H1 (cell line): ENCODE measurements around the gene SHISA7. TPM values are rescaled to one million over a fixed set of nuclear protein-coding genes. Genes with fewer than 3 reads are reported as not detected.

Experiments used
- CTCF ChIA-PET: fragments of 300-600 bp; sonication (Branson Sonifier 250); formaldehyde crosslinking; loops from one replicate; lab custom pipeline; 2021; ENCODE audit not compliant: partially characterized antibody; lab: Charles Lee
- POLR2A ChIA-PET: fragments of 300-600 bp; sonication (Branson Sonifier 250); formaldehyde crosslinking; loops from one replicate; lab custom pipeline; 2021; ENCODE audit warnings: inconsistent platforms; ENCODE audit not compliant: partially characterized antibody; lab: Charles Lee
- DNase-seq, 2 experiments: peaks; one replicate each; pipeline versions ENCODE4 v3.0.0 to v3.0.0-alpha.2; 2010 to 2022; ENCODE audit warnings: low spot score in 2 of 2, low read depth in 1 of 2, mixed read lengths in 1 of 2
- FAIRE-seq: peaks from 2 replicates; lab custom pipeline; 2011; peaks lifted over from hg19 to GRCh38; lab: Jason Lieb, UNC
- H2AFZ ChIP-seq: 2 replicates; pipeline ENCODE4 v1.8.1; 2012; ENCODE audit warnings: low read length, inconsistent platforms
- H2AK5ac ChIP-seq: 2 replicates; pipeline ENCODE4 v1.6.1; 2013; ENCODE audit warnings: low read depth, low read length
- H2BK120ac ChIP-seq: replicated peaks from 2 replicates; pipeline ENCODE3; 2013; ENCODE audit warnings: low read depth, low read length, inconsistent platforms
- H2BK12ac ChIP-seq: 2 replicates; pipeline ENCODE4 v1.6.1; 2013; ENCODE audit warnings: low read depth, low read length
- H2BK15ac ChIP-seq: 2 replicates; pipeline ENCODE4 v1.6.1; 2013; ENCODE audit warnings: low read length
- H2BK20ac ChIP-seq: 2 replicates; pipeline ENCODE4 v1.6.1; 2013; ENCODE audit warnings: low read length
- H2BK5ac ChIP-seq: 2 replicates; pipeline ENCODE4 v1.6.1; 2013; ENCODE audit warnings: low read depth, low read length
- H3K14ac ChIP-seq: 2 replicates; pipeline ENCODE4 v1.6.1; 2013; ENCODE audit warnings: inconsistent platforms; ENCODE audit not compliant: insufficient read length
- H3K18ac ChIP-seq: 2 replicates; pipeline ENCODE4 v1.6.1; 2013; ENCODE audit warnings: low read length; ENCODE audit errors: extremely low read depth
- H3K23ac ChIP-seq: 2 replicates; pipeline ENCODE4 v1.6.1; 2013; ENCODE audit warnings: inconsistent platforms; ENCODE audit not compliant: insufficient read length
- H3K23me2 ChIP-seq: 2 replicates; pipeline ENCODE4 v1.6.1; 2013; ENCODE audit warnings: low read depth, low read length
- H3K27ac ChIP-seq: 2 replicates; pipeline ENCODE4 v1.6.1; 2011; ENCODE audit warnings: low read depth, low read length, inconsistent platforms
- H3K27me3 ChIP-seq, 4 experiments: replicated peaks in 1 of 4; 1 replicate in 1 of 4; 2 replicates in 3 of 4; pipeline versions ENCODE4 v1.6.1 to v1.8.1; 2011 to 2013; ENCODE audit warnings: low read length in 3 of 4, mild to moderate bottlenecking in 3 of 4, inconsistent platforms in 2 of 4, mixed read lengths in 2 of 4, moderate library complexity in 1 of 4; ENCODE audit not compliant: control insufficient read depth in 3 of 4, insufficient read depth in 3 of 4; ENCODE audit errors: extremely low read depth in 1 of 4
- H3K36me3 ChIP-seq, 4 experiments: 2 replicates each; pipeline versions ENCODE4 v1.6.1 to v1.8.1; 2011 to 2013; ENCODE audit warnings: mild to moderate bottlenecking in 4 of 4, low read length in 3 of 4, moderate library complexity in 2 of 4, control low read depth in 1 of 4, inconsistent platforms in 1 of 4; ENCODE audit not compliant: insufficient read depth in 4 of 4, control insufficient read depth in 2 of 4
- H3K4ac ChIP-seq: replicated peaks from 2 replicates; pipeline ENCODE3; 2013; ENCODE audit warnings: low read length, low read depth, mixed read lengths, inconsistent platforms; ENCODE audit not compliant: insufficient read length
- H3K4me1 ChIP-seq, 4 experiments: replicated peaks in 1 of 4; 1 replicate in 1 of 4; 2 replicates in 3 of 4; pipeline versions ENCODE4 v1.6.1 to v1.8.1; 2011 to 2013; ENCODE audit warnings: low read length in 3 of 4, inconsistent platforms in 2 of 4, mixed read lengths in 1 of 4; ENCODE audit not compliant: insufficient read depth in 4 of 4, control insufficient read depth in 3 of 4
- H3K4me2 ChIP-seq, 2 experiments: 2 replicates each; pipeline versions ENCODE4 v1.6.1 to v1.8.1; 2011 to 2013; ENCODE audit warnings: low read depth in 2 of 2, low read length in 2 of 2, control low read depth in 1 of 2, inconsistent platforms in 1 of 2, mild to moderate bottlenecking in 1 of 2; ENCODE audit not compliant: insufficient read depth in 1 of 2
- H3K4me3 ChIP-seq, 4 experiments: fragments of 200-600, 300-600 bp in 1 of 4; sonication (generic), shearing (Covaris generic), sonication (Bioruptor Twin) in 1 of 4; 2 replicates each; pipeline versions ENCODE4 v1.5.1 to v1.8.1; 2011 to 2016; ENCODE audit warnings: low read length in 4 of 4, low read depth in 3 of 4, control low read depth in 2 of 4, inconsistent platforms in 2 of 4, mild to moderate bottlenecking in 2 of 4, mixed read lengths in 1 of 4, moderate library complexity in 1 of 4; ENCODE audit not compliant: insufficient read depth in 2 of 4; ENCODE audit errors: extremely low read depth in 1 of 4
- H3K56ac ChIP-seq: replicated peaks from 2 replicates; pipeline ENCODE3; 2013; ENCODE audit warnings: low read depth, mild to moderate bottlenecking, mixed read lengths, low read length, inconsistent platforms; ENCODE audit not compliant: insufficient read length
- H3K79me1 ChIP-seq: 2 replicates; pipeline ENCODE4 v1.6.1; 2013; ENCODE audit warnings: low read depth, low read length, control low read depth
- H3K79me2 ChIP-seq, 2 experiments: 2 replicates each; pipeline versions ENCODE4 v1.6.1 to v1.8.1; 2012 to 2013; ENCODE audit warnings: low read length in 2 of 2, mild to moderate bottlenecking in 2 of 2, inconsistent platforms in 1 of 2; ENCODE audit not compliant: insufficient read depth in 2 of 2, control insufficient read depth in 1 of 2
- H3K9ac ChIP-seq, 4 experiments: replicated peaks in 1 of 4; 1 replicate in 1 of 4; 2 replicates in 3 of 4; pipeline versions ENCODE4 v1.6.1 to v1.8.1; 2011 to 2013; ENCODE audit warnings: low read depth in 3 of 4, low read length in 3 of 4, control low read depth in 2 of 4, mild to moderate bottlenecking in 2 of 4, moderate library complexity in 2 of 4, inconsistent platforms in 1 of 4; ENCODE audit errors: extremely low read depth in 1 of 4
- H3K9me3 ChIP-seq, 2 experiments: 2 replicates each; pipeline versions ENCODE4 v1.6.1 to v1.8.1; 2012 to 2013; ENCODE audit warnings: mild to moderate bottlenecking in 2 of 2, moderate library complexity in 2 of 2, control low read depth in 1 of 2, inconsistent platforms in 1 of 2, low read depth in 1 of 2, low read length in 1 of 2, mixed read lengths in 1 of 2; ENCODE audit not compliant: insufficient read depth in 2 of 2
- H4K20me1 ChIP-seq, 2 experiments: replicated peaks in 1 of 2; 2 replicates each; pipeline versions ENCODE3 to v1.8.1; 2011 to 2013; ENCODE audit warnings: inconsistent platforms in 2 of 2, low read length in 2 of 2, mild to moderate bottlenecking in 1 of 2; ENCODE audit not compliant: insufficient read depth in 2 of 2, control insufficient read depth in 1 of 2
- H4K5ac ChIP-seq: 2 replicates; pipeline ENCODE4 v1.6.1; 2013; ENCODE audit warnings: low read length, low read depth, mixed read lengths, inconsistent platforms; ENCODE audit not compliant: insufficient read length
- H4K8ac ChIP-seq: 2 replicates; pipeline ENCODE4 v1.8.0; 2013; ENCODE audit warnings: mild to moderate bottlenecking, moderate library complexity, low read length, inconsistent platforms; ENCODE audit not compliant: insufficient read depth; ENCODE audit errors: extremely low read depth
- H4K91ac ChIP-seq: replicated peaks from 2 replicates; pipeline ENCODE3; 2013; ENCODE audit warnings: low read length, mixed read lengths, inconsistent platforms; ENCODE audit not compliant: insufficient read length
- CTCF ChIP-seq, 3 experiments: IDR thresholded peaks; 1 replicate in 2 of 3; 2 replicates in 1 of 3; pipeline versions ENCODE4 v1.5.1 to v1.6.1; 2011; ENCODE audit warnings: low read length in 3 of 3, mild to moderate bottlenecking in 3 of 3, inconsistent platforms in 2 of 3, low read depth in 1 of 3, moderate library complexity in 1 of 3; ENCODE audit not compliant: insufficient read depth in 1 of 3; ENCODE audit errors: control extremely low read depth in 1 of 3
- E2F6 ChIP-seq: IDR thresholded peaks from 2 replicates; pipeline ENCODE4 v1.6.1; 2012; ENCODE audit warnings: inconsistent platforms
- MAX ChIP-seq: IDR thresholded peaks from 2 replicates; pipeline ENCODE4 v1.6.1; 2012; ENCODE audit warnings: inconsistent platforms
- RAD21 ChIP-seq, 2 experiments: IDR thresholded peaks in 1 of 2; conservative IDR thresholded peaks in 1 of 2; 2 replicates each; pipeline ENCODE4 v1.6.1; 2011; ENCODE audit warnings: low read depth in 2 of 2, low read length in 2 of 2, improper control_type of control experiment in 1 of 2, inconsistent platforms in 1 of 2, mild to moderate bottlenecking in 1 of 2, moderate library complexity in 1 of 2
- SAP30 ChIP-seq: fragments of 300-600 bp; sonication (generic); IDR thresholded peaks from 2 replicates; pipeline ENCODE4 v1.7.1; 2012; ENCODE audit warnings: low read length, moderate library complexity, mild to moderate bottlenecking, inconsistent platforms; ENCODE audit not compliant: insufficient read depth, insufficient replicate concordance
- SIX5 ChIP-seq: IDR thresholded peaks from 2 replicates; pipeline ENCODE4 v1.6.1; 2011; ENCODE audit warnings: mild to moderate bottlenecking, low read depth, low read length
- WGBS, 2 experiments: shearing (Covaris generic) in 1 of 2; methylation state at CpG; one replicate each; pipeline versions ENCODE4 v1.1.6 to v1.1.7; 2013 to 2015; ENCODE audit warnings: low lambda C conversion rate in 2 of 2, mixed read lengths in 2 of 2, inconsistent platforms in 1 of 2, low coverage in 1 of 2, missing lambda C conversion rate in 1 of 2; ENCODE audit not compliant: insufficient replicate concordance in 2 of 2, insufficient coverage in 1 of 2, insufficient read length in 1 of 2; ENCODE audit errors: extremely low coverage in 1 of 2, missing lambda C conversion rate in 1 of 2; 5-methylcytosine and 5-hydroxymethylcytosine counted together
- polyA plus RNA-seq, 7 experiments: library from polyadenylated mRNA; depleted of rRNA in 3 of 7; stranded (reverse) in 5 of 7; unstranded in 2 of 7; fragments of >200 nt in 5 of 7; fragments of 200-250 nt in 2 of 7; gene quantifications; 1 replicate in 5 of 7; 2 replicates in 1 of 7; 4 replicates in 1 of 7; pipeline versions ENCODE4 v1.2.1 to v1.2.3, GENCODE V29; 2011 to 2013; ENCODE audit warnings: missing spikeins in 2 of 7, mixed read lengths in 2 of 7
- total RNA-seq: library from RNA; stranded (reverse); fragmentation: NEBNext Ultra II Directional; extraction: Animal tissue kit (Norgen Biotek cat#: 25700); gene quantifications from 2 replicates; pipeline ENCODE4 v1.2.1, GENCODE V29; 2021

Gene SHISA7
- total and polyA plus RNA-seq, 2 of the 8 experiments (the other 6 are each of a cell fraction or from before 2014, with no cell fraction given) = 0.76 to 1.0 TPM

GRCh38 chr19:55418185-55418584 is 24.9 kb downstream of the SHISA7 start:
- H3K36me3 ChIP-seq = no peaks in the 10 kb centered on the region
- no peaks in the 10 kb centered on the region for H3K79me2 ChIP-seq
- CTCF ChIA-PET = interaction anchor here (0.6 to 4.3 kb wide), 51 partner anchors 9 to 943 kb away, joined by 3 to 17 read pairs (median 4); partner anchors contain the start of genes PPP6R1, RPL28 and SHISA7
- no peak overlapping the region for H2BK20ac ChIP-seq
- H3K14ac ChIP-seq = no peak overlapping the region
- no peak overlapping the region for H3K23ac ChIP-seq
- DNase-seq (peak; percentile 41 to 71), FAIRE-seq (peak; percentile 91)
- H3K79me1 ChIP-seq = no peaks in the 10 kb centered on the region
- POLR2A ChIA-PET = interaction anchor here (3.1 to 34.6 kb wide), 2 partner anchors 9 to 23 kb away, joined by 12 to 874 read pairs; partner anchors contain the start of genes RPL28, TMEM238 and UBE2S
- H4K91ac ChIP-seq = no peak overlapping the region
- no peak overlapping the region for H3K27ac ChIP-seq
- 27% methylated on average over 7 of the region's 7 CpGs; no CpG with 5 or more reads in 1 of the 2 experiments for WGBS, 2 experiments
- no peak overlapping the region for H3K56ac ChIP-seq
- no peak overlapping the region for H2BK5ac ChIP-seq
- peak; percentile 84 for TF ChIP-seq MAX
- no peak for TF ChIP-seq SIX5
- TF ChIP-seq RAD21 (IDR thresholded peaks at IDR 0.05 in 1 of 2, conservative IDR thresholded peaks at IDR 0.05 in 1 of 2; ENCODE audit: low read depth in 2 of 2, low read length in 2 of 2) = peak; percentile 93 to 97
- TF ChIP-seq CTCF (IDR thresholded peaks at IDR 0.05; ENCODE audit: control extremely low read depth in 1 of 3, insufficient read depth in 1 of 3, low read depth in 1 of 3, low read length in 3 of 3) = peak; percentile 45 to 85 (median 72)
- TF ChIP-seq SAP30 = no peak
- peak; percentile 79 for TF ChIP-seq E2F6
- H3K4ac ChIP-seq = no peak overlapping the region
- H3K23me2 ChIP-seq = no peaks in the 10 kb centered on the region
- H3K4me3 ChIP-seq = no peak overlapping the region
- no peaks in the 10 kb centered on the region for H4K20me1 ChIP-seq
- peaks cover 0 to 2% (median 0%) of the 10 kb centered on the region in 4 experiments; a peak in 1 of 7 replicates for H3K4me1 ChIP-seq
- H3K4me2 ChIP-seq = no peak overlapping the region
- H3K9me3 ChIP-seq = no peaks in the 10 kb centered on the region; a peak in 1 of 4 replicates
- no peak overlapping the region for H4K8ac ChIP-seq
- peaks cover 0 to 9% (median 2%) of the 10 kb centered on the region in 4 experiments; a peak in 2 of 7 replicates for H3K27me3 ChIP-seq
- H3K9ac ChIP-seq = no peak overlapping the region
- H2AK5ac ChIP-seq = no peak overlapping the region
- no peak overlapping the region for H4K5ac ChIP-seq
- no peak overlapping the region for H3K18ac ChIP-seq
- H2AFZ ChIP-seq = peak overlapping the region; percentile 92
- H2BK120ac ChIP-seq = no peak overlapping the region
- H2BK12ac ChIP-seq = no peak overlapping the region
- H2BK15ac ChIP-seq = no peak overlapping the region
